IPS-18c (cell line): Measurements from ENCODE around the gene POU2F1.

Source experiments
- H3K4me3 ChIP-seq: 2 replicates; pipeline ENCODE4 v1.7.0; 2013; ENCODE audit warnings: low read depth, mild to moderate bottlenecking, low read length, moderate library complexity; ENCODE audit not compliant: insufficient read depth
- H3K9me3 ChIP-seq: one replicate; pipeline ENCODE4 v1.6.1; 2013; ENCODE audit warnings: mild to moderate bottlenecking, low read length, moderate library complexity; ENCODE audit not compliant: control insufficient read depth, insufficient read depth

Gene POU2F1

DNA sequence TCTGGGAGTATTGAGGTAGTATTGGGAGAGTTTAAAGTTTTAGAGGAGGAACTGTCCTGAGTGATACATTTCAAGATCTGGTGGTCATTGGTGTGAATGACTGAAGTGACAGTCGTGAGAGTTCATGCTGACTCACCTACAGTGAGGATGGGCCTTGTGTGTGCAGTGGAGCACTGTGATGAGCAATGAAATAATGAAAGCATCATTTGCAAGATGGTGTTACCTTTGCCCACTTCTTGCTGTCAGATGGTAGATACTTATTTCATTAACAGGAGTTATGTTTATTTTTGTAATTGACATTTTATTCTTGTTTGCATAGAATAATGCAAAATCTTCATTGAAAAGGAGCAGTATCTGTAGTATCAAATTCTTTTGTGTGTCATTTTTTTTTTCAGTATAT, 29.0 kb downstream of the POU2F1 start:
- no peak overlapping the region for H3K4me3 ChIP-seq
- H3K9me3 ChIP-seq = no peaks in the 10 kb centered on the region

DNA sequence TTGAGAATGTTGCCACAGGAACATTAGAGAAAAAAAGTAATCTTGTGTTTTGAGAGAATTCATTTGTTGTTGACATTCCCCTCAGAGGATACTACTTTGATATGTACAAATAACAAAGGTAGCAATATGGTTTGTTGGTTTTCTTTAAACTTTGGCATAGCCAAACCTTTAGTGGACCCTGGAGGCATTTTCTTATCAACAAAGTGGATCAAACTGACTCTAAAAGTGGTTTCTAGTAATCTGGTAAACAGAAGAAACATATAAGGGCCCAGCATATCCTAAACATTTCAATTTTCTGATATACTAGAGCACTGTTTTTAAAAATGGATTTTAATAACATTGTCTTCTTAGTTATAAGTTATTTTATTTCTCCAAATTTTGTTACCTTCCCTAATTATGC, 29.8 kb downstream of the POU2F1 start:
- Histone ChIP-seq H3K9me3 (no peaks in the 10 kb centered on the region), H3K4me3 (no peak overlapping the region)

DNA sequence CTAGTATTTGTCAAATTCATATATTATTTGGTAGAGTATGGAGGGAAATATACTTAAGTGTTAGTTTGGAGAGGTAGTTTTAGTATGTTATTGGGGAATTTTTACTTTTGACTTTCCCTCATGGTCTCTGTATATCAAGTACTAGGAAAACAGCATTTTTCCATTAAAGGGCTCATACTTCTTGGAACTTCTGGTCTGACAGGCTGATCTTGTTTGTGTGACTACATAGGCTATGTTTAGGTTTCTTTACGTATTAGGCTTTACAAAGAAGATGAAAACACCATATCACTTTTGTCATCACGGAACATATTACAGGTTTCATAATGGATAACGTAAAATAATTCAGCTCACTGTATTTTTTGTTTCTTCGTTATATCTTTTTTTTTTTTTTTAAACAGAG, 30.8 kb downstream of the POU2F1 start:
- no peak overlapping the region for H3K4me3 ChIP-seq
- no peaks in the 10 kb centered on the region for H3K9me3 ChIP-seq

DNA sequence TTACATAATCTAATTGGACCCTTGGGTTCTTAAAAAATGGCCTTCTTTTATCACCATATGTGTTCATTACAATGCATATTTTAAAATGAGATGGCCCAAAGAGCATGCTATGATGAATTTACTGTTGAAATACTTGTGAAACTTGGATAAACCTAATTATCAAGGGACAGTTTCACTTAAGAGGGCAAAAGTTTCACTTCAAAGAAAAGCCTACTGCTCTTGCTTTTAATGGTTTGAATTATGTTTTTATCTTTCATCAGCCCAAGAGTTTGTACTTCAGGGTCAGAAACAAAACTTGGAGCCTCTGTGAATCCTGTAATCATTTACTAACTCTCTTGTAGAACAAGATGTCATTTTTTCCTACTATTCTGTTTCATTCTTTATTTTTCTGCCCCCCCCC, 32.3 kb downstream of the POU2F1 start:
- Histone ChIP-seq H3K9me3 (no peaks in the 10 kb centered on the region), H3K4me3 (no peak overlapping the region)

DNA sequence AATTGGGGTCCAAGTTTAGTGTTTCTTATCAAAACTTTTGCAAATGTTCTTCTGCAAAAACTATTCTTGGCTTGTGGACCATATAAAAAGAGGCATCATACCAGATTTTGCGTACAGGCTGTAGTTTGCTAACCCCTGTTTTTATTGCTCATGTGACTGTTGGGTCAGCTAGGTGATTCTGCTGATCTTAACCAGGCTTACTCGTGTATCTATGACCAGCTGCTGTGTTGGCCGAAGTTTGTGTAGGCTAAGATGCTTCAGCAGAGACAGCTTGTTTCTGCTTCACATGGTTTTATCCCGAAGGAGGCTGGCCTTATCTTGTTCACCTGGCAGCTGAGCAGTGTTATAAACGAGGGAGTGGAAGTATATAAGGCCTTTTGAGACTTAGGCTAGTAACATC, 38.2 kb downstream of the POU2F1 start:
- Histone ChIP-seq H3K9me3 (no peaks in the 10 kb centered on the region), H3K4me3 (no peak overlapping the region)

DNA sequence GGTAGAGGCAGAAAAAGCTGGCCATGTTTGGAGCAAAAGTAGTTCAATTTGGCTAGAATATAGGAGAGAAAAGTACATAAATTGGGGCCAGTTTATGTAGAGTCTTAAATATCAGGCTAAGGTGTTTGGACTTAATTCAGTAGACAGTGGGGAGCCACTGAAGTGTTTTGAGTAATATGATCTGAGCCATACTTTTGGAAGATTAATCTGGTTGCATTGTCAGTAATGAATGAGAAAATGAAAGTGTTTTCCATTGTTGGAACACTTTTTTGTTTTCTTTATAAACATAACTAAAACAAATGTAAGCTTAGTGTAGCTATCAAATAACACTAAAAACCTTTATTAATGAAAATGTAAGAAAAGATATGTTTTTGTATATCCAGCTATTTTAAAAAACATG, 42.1 kb downstream of the POU2F1 start:
- no peaks in the 10 kb centered on the region for H3K9me3 ChIP-seq
- no peak overlapping the region for H3K4me3 ChIP-seq

DNA sequence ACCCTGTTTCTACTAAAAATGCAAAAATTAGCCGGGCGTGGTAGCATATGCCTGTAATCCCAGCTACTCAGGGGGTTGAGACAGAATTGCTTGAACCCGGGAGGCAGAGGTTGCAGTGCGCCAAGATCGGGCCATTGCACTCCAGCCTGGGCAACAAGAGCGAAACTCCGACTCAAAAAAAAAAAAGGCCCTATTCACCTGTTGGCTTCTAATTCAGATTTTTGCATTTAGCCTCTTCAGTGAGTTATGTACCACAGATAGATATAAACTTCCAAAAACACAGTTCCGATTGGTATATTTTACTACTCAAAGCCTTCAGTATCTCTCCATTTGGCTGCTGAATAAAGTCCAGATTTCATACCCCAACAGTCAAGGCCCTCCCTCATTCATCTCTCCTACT, 42.7 kb downstream of the POU2F1 start:
- Histone ChIP-seq H3K9me3 (no peaks in the 10 kb centered on the region), H3K4me3 (no peak overlapping the region)

DNA sequence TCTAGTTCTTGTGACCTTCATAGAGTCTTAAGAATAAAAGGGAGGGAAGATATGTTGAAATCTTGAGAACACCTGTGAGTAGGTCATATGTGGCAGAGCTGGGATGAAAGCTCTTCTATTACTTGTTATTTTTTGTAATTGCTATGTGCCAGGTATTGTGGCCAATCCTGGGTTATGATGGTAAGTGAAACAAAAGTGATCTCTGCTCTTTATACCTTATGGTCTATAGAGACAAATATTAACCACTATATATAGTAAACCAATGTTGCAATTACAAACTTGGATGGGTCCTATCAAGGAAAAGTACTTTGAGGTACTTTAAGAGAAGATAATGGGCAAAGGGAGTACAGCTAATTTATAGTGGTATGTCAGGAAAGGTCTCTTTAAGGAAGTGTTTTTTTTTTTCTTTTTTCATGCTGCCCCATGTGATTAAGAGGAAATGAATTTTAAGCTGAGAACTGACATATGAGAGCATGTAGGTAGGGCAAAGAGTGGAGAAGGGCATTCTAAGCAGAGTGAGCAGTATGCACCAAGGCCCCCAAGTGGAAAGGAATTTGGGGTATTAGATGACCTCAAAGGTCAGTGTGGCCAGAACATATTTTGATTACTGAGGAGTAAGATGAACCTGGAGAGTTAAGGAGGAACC, 43.3 kb downstream of the POU2F1 start:
- Histone ChIP-seq H3K9me3 (no peaks in the 10 kb centered on the region), H3K4me3 (no peak overlapping the region)

DNA sequence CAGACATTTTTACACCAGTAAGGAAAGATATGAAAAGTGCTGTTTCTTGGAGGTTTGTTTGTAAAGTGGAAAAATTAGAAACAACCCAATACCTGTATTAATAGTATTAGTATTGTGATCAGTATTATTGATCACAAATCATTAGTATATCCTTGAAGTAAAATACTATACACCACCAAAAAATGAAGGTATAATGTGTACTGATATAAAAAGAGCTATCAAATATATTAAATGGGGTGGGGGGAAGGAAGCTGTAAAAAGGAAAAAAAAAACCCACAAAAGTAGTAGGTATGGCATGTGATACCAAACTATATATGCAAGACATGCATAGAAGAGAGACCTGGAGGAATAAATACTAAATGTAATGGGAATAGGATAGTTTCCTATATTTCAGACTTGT, 46.3 kb downstream of the POU2F1 start:
- Histone ChIP-seq H3K4me3 (no peak overlapping the region), H3K9me3 (no peaks in the 10 kb centered on the region)

DNA sequence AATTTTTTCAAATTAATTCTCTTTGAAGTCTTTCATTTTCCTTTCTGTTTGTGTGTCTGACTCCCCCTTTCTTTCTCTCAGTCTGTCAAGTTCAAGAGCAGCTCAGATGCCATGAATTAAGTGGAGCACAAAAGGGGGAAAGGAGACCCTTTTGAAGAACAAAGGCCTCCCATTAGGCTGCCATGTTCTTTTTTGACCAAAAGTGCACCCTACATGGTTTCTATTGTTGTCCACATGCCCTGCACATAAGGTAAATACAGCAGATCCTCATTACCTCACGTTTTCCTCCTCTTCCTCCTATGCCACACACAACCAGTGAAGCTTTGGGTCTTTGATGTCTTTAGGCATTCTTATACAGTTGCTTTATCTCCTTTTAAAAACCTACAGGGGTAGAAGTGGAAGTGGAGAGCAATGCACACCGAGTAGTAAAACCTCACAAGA, 47.7 kb downstream of the POU2F1 start:
- Histone ChIP-seq H3K9me3 (no peaks in the 10 kb centered on the region), H3K4me3 (no peak overlapping the region)

DNA sequence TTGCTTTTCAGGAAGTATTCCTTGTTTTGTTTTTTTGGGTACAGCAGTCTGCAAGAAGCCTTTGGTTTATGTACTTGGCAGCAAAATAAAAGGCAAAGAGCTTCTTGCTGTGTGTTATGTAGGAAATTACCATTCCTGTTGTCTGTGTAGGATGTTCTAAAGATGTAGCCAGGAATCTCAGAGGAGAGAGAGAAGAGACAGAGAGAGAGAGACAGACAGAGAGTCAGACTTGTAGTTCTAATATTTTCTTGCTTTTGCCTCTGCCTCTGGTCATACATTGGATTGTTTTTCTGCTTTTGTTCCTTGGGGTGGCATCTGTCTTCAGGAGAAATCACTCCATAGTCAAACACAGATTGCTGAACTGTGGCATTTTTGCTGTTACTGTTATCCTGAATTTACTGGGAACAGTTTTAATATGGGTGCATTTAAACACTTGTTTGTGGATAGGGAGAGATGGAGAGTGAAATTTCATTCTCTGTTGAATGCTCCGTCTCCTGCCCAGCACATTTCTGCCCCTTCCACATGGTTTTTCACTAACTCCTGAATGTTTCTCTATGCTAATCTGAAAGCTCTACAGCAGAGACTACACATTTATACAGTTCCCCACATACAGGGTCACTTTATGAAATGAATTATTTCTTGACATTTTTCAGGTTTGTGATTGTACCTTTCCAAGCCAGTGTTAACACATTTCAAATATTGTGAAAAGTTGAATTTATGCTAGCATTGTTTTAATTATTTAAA, 49.8 kb downstream of the POU2F1 start:
- H3K4me3 ChIP-seq = no peak overlapping the region
- H3K9me3 ChIP-seq = no peaks in the 10 kb centered on the region

DNA sequence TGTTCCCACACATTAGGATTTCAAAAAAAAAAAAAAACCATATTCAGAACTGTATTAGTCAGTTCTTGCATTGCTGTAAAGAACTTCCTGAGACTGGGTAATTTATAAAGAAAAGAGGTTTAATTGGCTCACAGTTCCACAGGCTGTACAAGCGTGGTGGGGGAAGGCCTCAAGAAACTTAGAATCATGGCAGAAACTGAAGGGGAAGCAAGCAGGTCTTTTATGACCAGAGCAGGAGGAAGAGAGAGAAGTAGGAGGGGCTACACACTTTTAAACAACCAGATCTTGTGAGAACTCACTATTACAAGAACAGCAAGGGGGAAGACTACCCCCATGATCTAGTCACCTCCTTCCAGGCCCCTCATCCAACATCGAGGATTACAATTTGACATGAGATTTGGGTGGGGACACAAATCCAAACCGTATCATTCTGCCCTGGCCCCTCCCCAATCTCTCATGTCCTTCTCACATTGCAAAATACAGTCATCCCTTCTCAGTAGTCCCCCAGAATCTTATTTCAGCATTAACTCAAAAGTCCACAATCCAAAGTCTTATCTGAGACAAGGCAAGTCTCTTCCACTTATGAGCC, 51.8 kb downstream of the POU2F1 start:
- Histone ChIP-seq H3K4me3 (no peak overlapping the region), H3K9me3 (no peaks in the 10 kb centered on the region)

DNA sequence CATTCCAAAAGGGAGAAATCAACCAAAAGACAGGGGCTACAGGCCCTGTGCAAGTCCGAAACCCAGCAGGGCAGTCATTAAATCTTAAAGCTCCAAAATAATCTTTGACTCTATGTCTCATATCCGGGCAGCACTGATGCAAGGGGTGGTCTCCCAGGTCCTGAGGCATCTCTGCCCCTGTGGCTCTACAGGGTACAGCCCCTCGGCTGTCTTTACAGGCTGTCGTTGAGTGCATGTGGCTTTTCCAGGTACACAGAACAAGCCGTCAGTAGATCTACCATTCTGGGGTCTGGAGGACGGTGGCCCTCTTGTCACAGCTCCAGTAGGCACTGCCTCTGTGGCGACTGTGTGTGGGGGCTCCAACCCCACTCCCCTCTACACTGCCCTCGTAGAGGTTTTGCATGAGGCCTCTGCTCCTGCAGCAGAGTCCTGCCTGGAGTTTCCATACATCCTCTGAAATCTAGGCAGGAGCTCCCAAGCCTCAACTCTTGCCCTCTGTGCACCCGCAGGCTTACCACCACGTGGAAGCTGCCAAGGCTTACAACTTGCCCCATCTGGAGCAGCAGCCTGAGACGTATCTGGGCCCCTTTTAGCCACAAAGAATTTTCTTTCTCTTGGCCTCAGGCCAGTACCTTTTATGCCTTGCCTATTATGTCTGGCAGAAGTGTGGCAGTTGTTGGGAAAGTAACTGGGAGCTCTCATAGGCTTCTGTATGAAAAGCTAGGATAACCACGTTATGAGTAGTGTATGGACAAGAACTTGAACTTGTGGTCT, 52.5 kb downstream of the POU2F1 start:
- H3K9me3 ChIP-seq = no peaks in the 10 kb centered on the region
- no peak overlapping the region for H3K4me3 ChIP-seq

DNA sequence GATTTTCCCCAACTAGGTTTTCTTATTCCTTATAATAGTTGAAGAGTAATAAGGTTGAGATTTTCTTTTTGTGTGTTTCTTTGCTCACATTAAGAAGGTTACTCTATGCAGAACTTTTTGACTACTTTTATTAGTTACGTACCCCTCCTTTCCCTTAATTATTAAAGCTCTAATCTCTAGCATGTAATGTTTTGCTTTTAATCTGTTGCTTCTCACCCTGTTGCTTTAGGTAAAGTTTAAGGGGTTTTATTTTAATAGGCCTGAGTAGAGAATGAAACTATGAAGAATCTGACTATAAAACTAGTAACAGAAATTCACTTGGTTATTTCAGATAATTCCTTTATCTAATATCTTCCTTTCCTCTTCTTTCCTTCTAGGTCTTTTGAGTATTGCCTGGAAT, 53.4 kb downstream of the POU2F1 start:
- no peaks in the 10 kb centered on the region for H3K9me3 ChIP-seq
- no peak overlapping the region for H3K4me3 ChIP-seq

DNA sequence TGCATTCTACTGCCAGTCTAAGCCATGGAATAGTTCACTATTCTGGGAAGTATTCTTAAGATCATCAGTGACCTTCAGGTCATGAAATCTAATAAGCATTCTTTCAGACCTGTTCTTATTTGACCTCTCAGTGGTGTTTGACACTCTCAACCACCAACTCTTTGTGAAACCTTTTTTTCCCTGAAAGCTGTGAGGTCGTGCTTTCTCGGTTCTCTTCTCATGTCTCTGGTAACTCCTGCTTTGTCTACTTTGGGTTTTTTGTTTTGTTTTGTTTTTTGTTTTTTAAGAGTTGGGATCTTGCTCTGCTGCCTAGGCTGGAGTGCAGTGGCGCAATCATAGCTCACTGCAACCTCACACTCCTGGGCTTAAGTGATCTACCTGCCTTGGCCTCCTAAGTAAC, 56.3 kb downstream of the POU2F1 start:
- Histone ChIP-seq H3K4me3 (no peak overlapping the region), H3K9me3 (no peaks in the 10 kb centered on the region)

DNA sequence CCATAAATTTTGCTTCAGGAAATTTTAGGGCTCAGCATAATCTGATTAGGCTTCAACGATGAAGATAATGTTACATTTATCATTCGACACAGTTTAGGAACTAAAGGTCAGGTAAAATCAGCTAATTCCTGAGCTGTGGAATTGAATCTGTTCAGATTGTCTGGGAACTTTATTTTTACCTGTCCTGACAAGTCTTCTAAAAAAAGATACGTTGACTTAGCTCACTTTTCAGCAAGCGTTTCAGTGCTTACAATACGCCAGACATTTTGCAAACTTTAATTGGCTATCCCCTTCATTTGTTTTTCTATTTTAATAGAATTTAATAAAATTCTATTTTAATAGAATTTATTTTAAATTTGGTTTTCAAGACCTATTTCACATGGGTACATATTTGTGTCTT, 57.8 kb downstream of the POU2F1 start:
- Histone ChIP-seq H3K4me3 (no peak overlapping the region), H3K9me3 (no peaks in the 10 kb centered on the region)

DNA sequence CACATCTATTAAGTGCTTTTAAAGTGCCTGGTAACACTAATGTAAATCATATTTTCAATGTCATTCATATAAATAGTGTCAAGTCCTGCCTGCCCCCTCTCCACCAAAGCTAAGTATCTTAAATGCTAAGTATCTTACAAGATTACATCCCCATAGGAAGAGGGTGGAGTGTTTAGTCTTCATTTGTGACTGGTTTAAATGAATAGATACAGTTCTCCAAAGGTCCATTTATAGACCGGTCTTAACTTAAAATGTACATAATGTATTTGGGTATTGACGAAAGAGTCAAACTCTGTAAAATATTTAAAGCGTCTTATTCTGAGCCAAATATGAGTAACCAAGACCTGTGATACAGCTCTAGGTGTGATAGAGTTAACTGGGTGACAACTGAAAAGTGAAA, 60.2 kb downstream of the POU2F1 start:
- Histone ChIP-seq H3K9me3 (no peaks in the 10 kb centered on the region), H3K4me3 (no peak overlapping the region)
